Measurements from ENCODE around the gene BBIP1.

The BBIP1 gene

GRCh38 chr10:110861476-110861875, 57.5 kb downstream of the BBIP1 start:
- DNase-seq, result no peak

- DNase-seq, result no peak
Measured at GRCh38 chr10:110860576-110861241, 58.3 kb downstream of the BBIP1 start.

GRCh38 chr10:110859973-110860376, 59.0 kb downstream of the BBIP1 start:
- DNase-seq, result no peak

- no peak for DNase-seq
Measured at GRCh38 chr10:110859206-110859972, 59.6 kb downstream of the BBIP1 start.

- no peak for DNase-seq
Measured at GRCh38 chr10:110858297-110858934, 60.6 kb downstream of the BBIP1 start.

GRCh38 chr10:110857265-110858171, 61.5 kb downstream of the BBIP1 start:
- DNase-seq, result no peak

GRCh38 chr10:110853921-110854605, 64.9 kb downstream of the BBIP1 start:
- no peak for DNase-seq

- DNase-seq, result no peak
Measured at GRCh38 chr10:110852947-110853346, 66.0 kb downstream of the BBIP1 start.

- DNase-seq, result no peak
Measured at GRCh38 chr10:110852255-110852896, 66.6 kb downstream of the BBIP1 start.

- DNase-seq, result no peak
Measured at GRCh38 chr10:110851020-110851612, 67.9 kb downstream of the BBIP1 start.

- no peak for DNase-seq
Measured at GRCh38 chr10:110850099-110850498, 68.9 kb downstream of the BBIP1 start.
